SH-SY5Y (cell line): ENCODE data around the gene MDM1.

ENCODE experiments used
- GATA2 ChIP-seq: IDR thresholded peaks from 2 replicates; pipeline ENCODE4 v1.6.1; 2011; ENCODE audit warnings: mild to moderate bottlenecking, low read depth, low read length
- GATA3 ChIP-seq: IDR thresholded peaks from 2 replicates; pipeline ENCODE4 v1.6.1; 2011; ENCODE audit warnings: low read depth, mild to moderate bottlenecking, low read length, moderate library complexity

- TF ChIP-seq GATA3 (no peak), GATA2 (no peak)
These were observed 9.7 kb upstream of the MDM1 start for GRCh38 chr12:68341822-68342221.
